Stimulated activated CD4-positive, alpha-beta T cell treated with anti-CD3 and anti-CD28 coated beads, Interleukin-2, amount 100 ng/mL, for 4 hours (primary cell): ENCODE measurements around the gene BCDIN3D.

Experiments used
- DNase-seq: peaks from one replicate; pipeline ENCODE4 v3.0.0-alpha.2; 2020; ENCODE audit warnings: low read depth

Gene BCDIN3D

GRCh38 chr12:49819786-49820185 lies 23.1 kb downstream of the BCDIN3D start:
- no peak for DNase-seq

GRCh38 chr12:49818241-49818895 lies 24.5 kb downstream of the BCDIN3D start:
- DNase-seq: no peak

- DNase-seq: no peak
Measured at GRCh38 chr12:49813131-49813530, 29.8 kb downstream of the BCDIN3D start.

DNA sequence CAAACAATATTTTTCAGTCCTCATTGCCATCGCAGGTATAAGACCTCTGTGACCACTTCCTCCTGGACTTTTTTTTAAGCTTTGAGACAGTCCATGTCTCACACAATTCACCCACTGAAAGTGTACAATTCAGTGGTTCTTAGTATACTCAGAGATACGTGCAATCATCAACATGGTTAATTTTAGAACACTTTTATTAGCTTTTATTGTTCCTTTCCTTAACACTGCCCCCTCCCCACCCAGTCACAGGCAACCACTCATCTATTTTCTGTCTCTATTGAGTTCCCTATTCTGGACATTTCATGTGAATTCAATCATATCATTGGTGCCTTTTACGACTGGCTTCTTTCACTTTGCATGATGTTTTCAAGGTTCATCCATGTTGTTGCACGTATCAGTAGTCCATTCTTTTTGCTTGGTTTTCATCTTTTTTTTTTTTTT lies 30.9 kb downstream of the BCDIN3D start:
- no peak for DNase-seq

GRCh38 chr12:49811136-49811535 lies 31.8 kb downstream of the BCDIN3D start:
- no peak for DNase-seq

DNA sequence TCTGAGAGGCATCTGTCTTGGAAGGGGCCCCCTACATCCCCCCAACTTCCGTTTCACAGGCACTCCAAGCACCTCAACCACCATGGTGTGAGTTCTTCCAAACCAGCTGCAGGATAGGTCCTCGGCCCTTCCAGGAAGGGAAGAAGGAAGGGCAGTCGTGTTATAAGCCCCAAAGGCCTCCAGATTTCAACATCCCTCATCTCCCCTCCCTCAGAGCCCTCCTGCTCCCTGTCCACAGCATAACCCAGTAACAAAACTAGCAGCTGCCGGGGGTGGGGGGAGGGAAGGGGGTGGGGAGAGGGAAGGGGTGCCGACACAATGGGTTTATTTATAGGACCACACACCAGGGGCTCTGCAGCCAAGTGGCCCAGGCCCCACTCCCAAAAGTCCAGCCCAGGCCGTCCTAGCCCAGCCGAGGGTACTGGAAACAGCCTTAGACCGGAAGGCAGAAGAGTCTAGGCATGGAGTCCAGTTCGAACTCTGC lies 33.0 kb downstream of the BCDIN3D start:
- DNase-seq: no peak

DNA sequence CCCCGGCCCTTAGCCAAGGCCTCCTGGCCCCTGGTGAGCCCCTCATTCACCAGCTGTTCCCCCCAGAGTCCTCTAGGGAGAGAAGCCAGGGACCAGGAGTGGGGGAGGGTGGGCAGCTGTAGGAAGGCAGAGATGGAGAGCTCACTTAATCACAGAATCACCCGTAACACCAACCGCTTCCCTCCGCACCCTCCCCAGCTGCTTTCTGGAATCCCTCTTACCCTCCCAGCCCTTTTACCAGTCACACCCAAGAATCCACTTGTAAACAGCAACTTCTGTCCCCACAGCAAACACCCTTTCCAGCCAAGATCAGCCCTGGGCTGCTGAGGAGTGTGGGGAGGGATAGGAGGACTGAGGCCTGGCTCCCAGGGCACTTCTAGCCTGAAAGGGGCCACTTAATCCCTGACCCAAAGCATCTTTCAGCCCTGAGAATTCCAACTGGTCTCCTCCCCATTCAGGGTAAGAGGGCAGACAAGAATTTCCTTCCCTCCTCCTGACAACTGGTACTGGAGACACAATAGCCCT lies 33.5 kb downstream of the BCDIN3D start:
- DNase-seq: no peak

DNA sequence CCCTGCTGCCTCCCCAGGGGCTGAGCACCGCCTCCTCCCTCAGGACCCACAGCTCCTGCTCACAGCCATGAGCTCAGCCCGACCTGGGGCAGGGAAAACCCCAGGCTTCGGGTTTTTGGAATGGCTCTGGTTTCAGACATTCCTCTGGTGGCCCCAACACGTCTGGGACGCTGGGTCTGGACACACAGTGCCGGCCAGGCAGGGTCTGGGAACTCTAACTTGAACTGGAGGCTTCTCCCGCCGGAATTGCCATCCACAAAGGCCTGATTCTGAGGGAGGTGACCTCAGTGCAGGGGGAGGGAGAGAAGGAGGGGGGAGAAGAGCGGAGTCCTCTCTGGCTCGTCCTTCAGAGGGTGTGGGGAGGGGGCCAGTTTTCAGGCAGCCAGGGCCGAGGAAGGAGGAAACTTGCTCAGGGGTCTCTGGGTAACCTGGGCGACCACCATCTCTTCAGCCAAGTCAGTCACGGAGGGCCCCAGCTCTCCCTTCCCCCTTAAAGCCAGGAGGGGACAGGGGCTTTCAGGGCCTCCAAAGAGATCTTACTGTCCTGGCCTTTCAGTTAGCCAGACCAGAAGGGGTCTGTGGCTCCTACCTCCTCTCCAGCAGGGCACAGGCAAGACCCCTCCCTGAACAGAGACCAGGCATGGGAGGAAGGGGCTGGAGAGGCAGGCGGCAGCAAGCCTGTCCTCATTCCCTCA lies 34.1 kb downstream of the BCDIN3D start:
- no peak for DNase-seq

DNA sequence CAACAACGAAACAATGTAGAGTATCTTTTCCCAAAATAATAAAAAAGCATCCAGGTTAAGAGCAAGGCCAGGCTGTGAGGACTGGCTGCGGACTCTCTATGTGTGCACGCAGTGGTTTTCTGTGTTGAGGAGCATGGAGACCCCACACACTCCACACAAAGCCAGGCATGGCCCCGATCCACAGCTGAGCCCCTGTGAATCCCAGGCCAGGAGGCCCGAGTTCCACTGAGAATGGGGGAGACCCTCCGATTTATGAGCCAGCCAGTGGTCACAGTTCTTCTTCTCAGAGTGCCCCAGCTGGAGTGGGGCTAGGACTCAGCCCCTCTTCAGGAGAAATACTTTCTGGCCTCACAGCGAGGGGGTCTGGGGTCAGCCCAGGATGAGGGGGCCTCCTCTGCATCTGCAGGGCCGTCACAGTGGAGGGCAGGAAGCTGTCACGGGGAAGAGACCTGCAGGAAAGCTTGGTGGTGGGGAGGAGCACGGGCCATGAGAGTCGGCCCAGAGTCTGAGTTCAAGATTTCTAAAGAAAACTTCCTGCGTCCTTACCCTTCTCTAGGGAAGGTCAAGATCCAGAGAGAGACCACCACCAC lies 34.8 kb downstream of the BCDIN3D start:
- DNase-seq: no peak

- no peak for DNase-seq
Measured at GRCh38 chr12:49806877-49807276, 36.0 kb downstream of the BCDIN3D start.

DNA sequence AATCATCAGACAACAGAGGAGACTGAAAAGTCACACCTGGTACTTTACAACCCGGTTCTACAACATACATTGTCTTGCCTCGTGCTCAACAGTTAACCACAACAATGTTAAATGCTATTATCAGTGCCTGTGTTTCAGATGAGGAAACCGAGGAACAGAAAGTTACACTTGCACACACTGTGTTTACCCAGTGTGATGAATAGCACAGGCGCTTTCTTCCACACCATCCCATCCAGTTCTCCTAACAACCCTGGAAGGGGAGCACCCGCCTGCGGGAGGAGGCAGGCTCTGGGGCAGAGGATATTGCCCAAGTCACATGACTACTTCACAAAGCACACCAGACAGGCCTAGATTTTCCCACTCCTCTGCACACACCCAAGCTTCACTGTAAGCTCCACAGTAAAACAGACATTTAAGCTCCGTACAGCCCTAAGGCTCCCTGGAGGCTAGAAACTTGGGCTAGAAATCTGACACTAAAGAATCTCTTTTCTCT lies 36.5 kb downstream of the BCDIN3D start:
- no peak for DNase-seq

GRCh38 chr12:49805409-49805808 lies 37.5 kb downstream of the BCDIN3D start:
- DNase-seq: no peak

DNA sequence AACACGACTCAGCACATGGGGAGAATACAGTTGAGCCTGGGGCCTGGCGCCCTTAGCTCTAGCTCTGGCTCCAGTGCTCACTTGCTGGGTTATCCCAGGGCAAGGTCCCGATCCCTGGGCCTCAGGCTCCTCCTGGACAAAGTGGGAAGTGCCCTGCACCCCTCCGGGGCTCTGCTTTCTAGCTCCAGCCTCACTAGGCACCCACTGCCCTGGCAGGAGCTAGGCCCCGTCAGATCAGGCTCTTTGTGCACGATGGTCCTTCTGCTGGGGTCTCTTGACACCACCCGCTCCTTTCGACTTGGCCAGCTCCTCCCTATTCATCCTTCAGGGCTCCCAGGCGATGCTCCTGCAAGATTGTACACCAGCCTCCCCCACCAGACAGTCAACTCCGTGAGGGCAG lies 38.1 kb downstream of the BCDIN3D start:
- no peak for DNase-seq

DNA sequence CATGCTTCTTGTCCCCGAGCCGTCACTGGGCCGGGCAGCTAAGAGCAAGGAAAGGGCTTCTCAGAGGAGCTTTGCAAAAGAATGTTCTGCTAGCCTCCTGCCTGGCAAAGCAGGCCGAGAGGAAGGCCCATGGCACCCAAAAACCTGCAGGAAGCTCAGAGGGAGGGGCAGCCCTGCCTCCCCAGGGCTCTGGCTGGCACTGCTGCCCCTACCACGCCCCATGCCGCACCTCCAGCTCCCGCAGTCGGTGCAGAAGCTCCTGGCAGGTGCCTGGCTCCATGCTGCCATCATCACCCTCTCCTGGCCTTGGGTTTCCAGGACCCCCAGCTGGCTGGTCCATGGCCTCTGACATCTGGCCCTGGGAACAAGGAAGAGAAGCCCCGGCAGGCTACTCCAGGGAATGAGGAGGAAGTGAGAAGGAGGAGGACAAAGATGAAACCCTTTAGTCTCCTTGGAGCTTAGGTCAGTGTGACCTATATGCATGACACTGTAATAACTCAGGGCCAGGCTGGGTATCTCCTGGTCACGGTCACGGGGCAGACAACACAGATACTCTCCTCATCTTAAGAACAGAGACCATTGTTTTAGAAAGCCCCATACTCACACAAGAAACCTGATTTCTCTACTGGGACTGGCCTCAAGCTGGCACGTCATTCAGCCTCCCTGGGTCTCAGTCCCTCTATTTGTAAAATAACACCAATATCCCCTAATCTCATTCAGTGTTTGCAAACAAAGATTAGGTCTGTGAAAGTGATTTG lies 39.0 kb downstream of the BCDIN3D start:
- no peak for DNase-seq

GRCh38 chr12:49801141-49802063 lies 41.5 kb downstream of the BCDIN3D start:
- no peak for DNase-seq

DNA sequence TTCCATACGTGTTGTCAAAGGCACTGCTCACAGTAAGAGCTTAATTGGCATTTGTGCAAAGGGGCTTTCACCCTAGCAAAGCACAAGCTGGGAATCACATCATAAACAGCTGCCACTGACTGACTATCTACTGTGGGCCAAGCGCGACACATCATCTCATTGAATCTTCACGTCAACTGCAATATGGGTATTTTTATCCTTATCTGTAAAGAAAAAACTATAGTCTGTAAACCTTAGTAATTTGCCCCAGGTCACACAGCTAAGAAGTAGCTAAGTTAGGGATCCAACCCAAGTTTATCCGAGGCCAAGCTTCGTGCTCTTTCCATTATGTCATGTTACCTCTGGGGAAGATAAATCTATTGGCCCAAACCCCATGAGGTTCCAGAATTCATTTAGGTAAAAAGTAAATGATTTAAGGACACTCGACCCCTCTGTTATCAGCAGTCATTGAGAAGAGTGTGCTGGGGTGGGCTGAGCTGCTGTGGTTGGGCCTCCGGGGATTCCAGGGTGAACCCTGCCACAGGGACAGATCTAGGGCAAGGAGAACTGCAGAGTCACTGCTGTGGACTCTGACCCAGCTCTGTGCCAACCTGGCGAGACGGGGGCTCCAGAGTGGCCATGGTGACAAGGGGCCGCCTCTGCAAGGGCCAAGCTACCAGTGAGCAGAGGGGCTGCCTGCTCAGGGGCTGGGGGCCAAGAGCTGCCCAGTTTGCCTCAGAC lies 42.3 kb downstream of the BCDIN3D start:
- no peak for DNase-seq

DNA sequence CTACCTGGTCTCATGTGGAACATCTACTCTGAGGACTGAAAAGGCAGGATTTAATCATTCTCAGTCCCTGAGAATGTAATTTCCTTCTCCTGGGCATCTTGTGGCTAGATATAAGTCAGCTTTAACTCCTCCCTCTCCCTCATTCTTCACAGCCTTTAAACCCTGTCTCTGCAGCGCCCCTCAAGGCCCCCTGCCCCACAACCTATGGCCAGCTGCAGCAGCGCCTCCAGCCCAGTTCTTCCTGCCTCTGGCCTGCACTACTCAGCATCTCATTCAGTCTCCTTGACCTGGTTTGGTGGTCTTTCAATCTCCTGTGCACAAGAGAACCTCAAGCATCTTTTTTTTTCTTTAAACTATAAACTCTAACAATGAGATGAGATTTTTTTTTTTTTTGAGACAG lies 44.0 kb downstream of the BCDIN3D start:
- DNase-seq: no peak

GRCh38 chr12:49798248-49798647 lies 44.7 kb downstream of the BCDIN3D start:
- DNase-seq: no peak

DNA sequence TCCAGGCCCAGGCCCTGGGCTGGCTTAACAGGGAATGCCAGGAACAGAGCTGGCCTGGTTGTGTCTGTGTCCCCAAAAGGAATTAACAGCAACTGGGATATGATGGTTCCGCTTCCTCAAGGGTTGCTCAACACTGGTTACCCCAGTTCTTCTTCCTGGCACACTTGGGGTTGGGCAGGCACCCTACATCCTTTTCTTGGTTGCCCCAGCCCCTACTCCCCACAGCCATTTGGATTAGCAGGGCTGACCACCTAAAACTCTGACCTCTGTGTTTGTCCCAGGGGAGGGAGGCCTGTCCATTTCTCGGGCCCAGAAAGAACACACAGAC lies 45.5 kb downstream of the BCDIN3D start:
- no peak for DNase-seq

- no peak for DNase-seq
Measured at GRCh38 chr12:49796606-49797448, 46.1 kb downstream of the BCDIN3D start.
